Breast epithelium (tissue), 4 donors: ENCODE measurements around the gene COL8A1. TPM values are rescaled to one million over a fixed set of nuclear protein-coding genes. Genes with fewer than 3 reads are reported as not detected.

ENCODE experiments used
- DNase-seq, 2 donors: peaks; one replicate each; pipeline ENCODE4 v3.0.0-alpha.2; 2019; ENCODE audit warnings: low spot score in 2 of 2
- H3K27ac ChIP-seq, 2 donors: fragments of 200-600 bp; sonication (generic) in 1 of 2; one replicate each; pipeline ENCODE4 v1.5.1; 2016 to 2019; ENCODE audit warnings: mild to moderate bottlenecking in 1 of 2
- H3K27me3 ChIP-seq, 2 donors: fragments of 200-600 bp; sonication (generic) in 1 of 2; one replicate each; pipeline versions ENCODE4 v1.5.1 to v1.6.0; 2017 to 2019; ENCODE audit warnings: control low read depth in 1 of 2, mild to moderate bottlenecking in 1 of 2
- H3K36me3 ChIP-seq: fragments of 200-600 bp; one replicate; pipeline ENCODE4 v1.5.1; 2019
- H3K4me1 ChIP-seq, 2 donors: fragments of 200-600 bp; sonication (generic); one replicate each; pipeline ENCODE4 v1.5.1; 2016 to 2019; ENCODE audit warnings: control low read depth in 1 of 2
- H3K4me3 ChIP-seq, 3 donors: fragments of 200-600 bp; sonication (generic); 1 replicate in 2 of 3; 2 replicates in 1 of 3; pipeline ENCODE4 v1.5.1; 2016 to 2019; ENCODE audit warnings: mild to moderate bottlenecking in 3 of 3, moderate library complexity in 2 of 3
- H3K9me3 ChIP-seq, 2 donors: fragments of 200-600 bp; sonication (generic) in 1 of 2; one replicate each; pipeline ENCODE4 v1.5.1; 2016 to 2019; ENCODE audit warnings: control low read depth in 1 of 2
- POLR2A ChIP-seq: fragments of 450-650 bp; IDR thresholded peaks from one replicate; pipeline ENCODE4 v1.6.1; 2016; ENCODE audit warnings: antibody characterized with exemption, mild to moderate bottlenecking, moderate library complexity
- POLR2AphosphoS5 ChIP-seq, 3 donors: sonication (generic); formaldehyde crosslinking; IDR thresholded peaks; one replicate each; pipeline ENCODE4 v1.6.1; 2017; ENCODE audit warnings: antibody characterized with exemption in 3 of 3
- intact Hi-C: fragments of 100-400 bp; cut with DNase I; formaldehyde crosslinking; loops from one replicate; pipeline ENCODE4 v1.15.1; 2023; ENCODE audit warnings: low total_unique reads
- total RNA-seq, 3 donors: library from RNA; depleted of rRNA; stranded (reverse); fragments of >200 nt; gene quantifications; one replicate each; pipeline ENCODE4 v1.1.0, GENCODE V29; 2016
- TF ChIP-seq, protein P1 (sequence below), 3 donors: fragments of 450-650 bp; IDR thresholded peaks; one replicate each; pipeline ENCODE4 v1.5.1; 2016 to 2017; ENCODE audit warnings: antibody characterized with exemption in 3 of 3, mild to moderate bottlenecking in 3 of 3, moderate library complexity in 3 of 3

Gene COL8A1
- total RNA-seq, 3 donors from 2014 or later = 9.2 to 43.6 (median 13.6) TPM

DNA sequence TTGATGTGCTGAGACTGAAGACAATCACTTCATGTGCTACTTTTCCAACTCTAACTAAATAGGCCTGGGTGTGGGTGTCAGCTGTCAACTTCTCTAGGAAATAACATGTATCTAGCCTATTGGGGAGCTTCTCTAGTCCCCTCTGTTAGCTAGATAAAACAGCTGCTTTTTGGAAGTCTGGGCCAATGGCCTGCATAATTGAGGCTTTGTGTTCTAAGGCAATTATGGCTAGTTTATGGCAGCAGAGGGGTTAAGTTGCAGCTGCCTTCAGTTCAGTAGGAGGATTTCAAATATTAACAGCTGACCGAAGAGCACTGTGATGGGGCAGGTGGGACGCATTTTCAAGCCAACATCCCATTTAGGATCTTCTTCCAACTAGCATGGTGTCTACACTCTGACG lies 6.4 kb downstream of the COL8A1 start:
- no peaks in the 10 kb centered on the region for H3K4me1 ChIP-seq

DNA sequence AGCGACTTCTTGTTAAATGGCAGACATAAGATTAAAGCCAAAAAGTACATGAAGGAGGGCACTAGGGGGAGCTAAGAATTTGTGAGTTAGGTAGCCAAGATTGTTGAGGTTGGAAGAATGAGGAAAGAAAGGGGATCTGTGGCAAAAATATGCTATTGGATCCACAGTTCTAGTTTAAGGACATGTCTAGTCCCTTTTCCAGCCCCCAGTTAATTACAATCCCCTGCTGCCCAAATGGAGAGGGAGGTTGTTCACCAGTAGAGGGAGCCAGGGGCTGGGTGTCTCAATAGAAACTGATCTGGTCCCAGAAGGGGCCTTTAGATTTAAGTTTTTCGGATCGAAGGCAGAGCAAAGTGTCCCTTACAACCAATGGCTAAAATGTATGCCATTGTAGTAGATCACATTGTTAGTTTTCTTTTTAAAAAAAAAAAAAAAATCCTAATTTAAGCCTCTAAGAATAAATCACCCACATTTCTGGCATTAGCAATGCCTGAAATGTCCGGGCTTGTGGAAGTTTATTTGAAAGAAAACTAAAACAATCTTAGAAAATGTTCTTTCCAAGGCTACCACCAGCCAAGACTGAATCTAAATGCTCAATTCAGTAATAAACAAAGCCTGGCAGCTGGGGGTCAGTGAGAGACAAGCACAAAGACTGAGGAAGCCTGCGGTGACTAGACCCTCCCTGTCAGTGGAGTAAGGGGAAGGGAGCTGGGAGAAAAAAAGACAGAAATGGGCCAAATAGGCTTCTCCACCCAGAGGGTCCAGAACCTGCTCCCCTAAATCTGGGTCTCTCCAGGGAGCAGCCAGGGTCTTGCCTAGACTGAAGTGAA lies 7.1 kb downstream of the COL8A1 start:
- H3K4me3 ChIP-seq = no peak overlapping the region
- no peaks in the 10 kb centered on the region for H3K4me1 ChIP-seq
- no peaks in the 10 kb centered on the region for H3K27me3 ChIP-seq
- H3K27ac ChIP-seq = peak overlapping the region; percentile 67 to 81
- no peak for DNase-seq
- intact Hi-C loops = no loop called here
- no peaks in the 10 kb centered on the region for H3K9me3 ChIP-seq
- TF ChIP-seq, protein P1, sequence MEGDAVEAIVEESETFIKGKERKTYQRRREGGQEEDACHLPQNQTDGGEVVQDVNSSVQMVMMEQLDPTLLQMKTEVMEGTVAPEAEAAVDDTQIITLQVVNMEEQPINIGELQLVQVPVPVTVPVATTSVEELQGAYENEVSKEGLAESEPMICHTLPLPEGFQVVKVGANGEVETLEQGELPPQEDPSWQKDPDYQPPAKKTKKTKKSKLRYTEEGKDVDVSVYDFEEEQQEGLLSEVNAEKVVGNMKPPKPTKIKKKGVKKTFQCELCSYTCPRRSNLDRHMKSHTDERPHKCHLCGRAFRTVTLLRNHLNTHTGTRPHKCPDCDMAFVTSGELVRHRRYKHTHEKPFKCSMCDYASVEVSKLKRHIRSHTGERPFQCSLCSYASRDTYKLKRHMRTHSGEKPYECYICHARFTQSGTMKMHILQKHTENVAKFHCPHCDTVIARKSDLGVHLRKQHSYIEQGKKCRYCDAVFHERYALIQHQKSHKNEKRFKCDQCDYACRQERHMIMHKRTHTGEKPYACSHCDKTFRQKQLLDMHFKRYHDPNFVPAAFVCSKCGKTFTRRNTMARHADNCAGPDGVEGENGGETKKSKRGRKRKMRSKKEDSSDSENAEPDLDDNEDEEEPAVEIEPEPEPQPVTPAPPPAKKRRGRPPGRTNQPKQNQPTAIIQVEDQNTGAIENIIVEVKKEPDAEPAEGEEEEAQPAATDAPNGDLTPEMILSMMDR (IDR thresholded peaks at IDR 0.05) = peak in 2 of 3 donors; percentile 43 to 54
- TF ChIP-seq POLR2AphosphoS5 (IDR thresholded peaks at IDR 0.05) = no peak
- no peaks in the 10 kb centered on the region for H3K36me3 ChIP-seq

More for the DNA sequence above, 6.4 kb downstream of the COL8A1 start:
- no peak for DNase-seq
- Histone ChIP-seq H3K36me3 (no peaks in the 10 kb centered on the region), H3K4me3 (no peak overlapping the region), H3K27me3 (no peaks in the 10 kb centered on the region), H3K27ac (peak overlapping the region; percentile 67 to 81), H3K9me3 (no peaks in the 10 kb centered on the region)
- intact Hi-C loops = no loop called here
- no peak for TF ChIP-seq POLR2A
- TF ChIP-seq, protein P1 (IDR thresholded peaks at IDR 0.05) = no peak
- no peak for TF ChIP-seq POLR2AphosphoS5 (IDR thresholded peaks at IDR 0.05)

DNA sequence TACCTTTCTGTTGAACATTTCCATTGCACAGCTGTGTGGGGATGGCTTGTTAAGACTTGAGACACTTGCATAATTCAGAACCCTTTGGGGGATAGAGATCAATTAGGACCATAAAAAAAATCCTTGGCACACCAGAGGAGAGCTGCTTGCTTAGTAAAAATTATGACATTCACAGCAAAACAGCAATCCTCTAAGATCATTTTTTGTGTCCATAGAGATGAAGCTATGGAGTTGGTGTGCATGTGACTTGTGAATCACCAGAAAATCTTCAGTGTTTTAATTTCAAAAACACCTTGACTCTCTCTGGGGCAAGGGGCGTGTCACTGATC lies 7.7 kb downstream of the COL8A1 start:
- Histone ChIP-seq H3K27me3 (no peaks in the 10 kb centered on the region), H3K27ac (peak overlapping the region; percentile 67 to 81), H3K4me1 (no peaks in the 10 kb centered on the region), H3K36me3 (no peaks in the 10 kb centered on the region), H3K9me3 (no peaks in the 10 kb centered on the region), H3K4me3 (no peak overlapping the region)
- intact Hi-C loops = no loop called here
- DNase-seq = no peak
- TF ChIP-seq POLR2A (no peak), POLR2AphosphoS5 (IDR thresholded peaks at IDR 0.05) (no peak)
- TF ChIP-seq, protein P1 (IDR thresholded peaks at IDR 0.05) = no peak

DNA sequence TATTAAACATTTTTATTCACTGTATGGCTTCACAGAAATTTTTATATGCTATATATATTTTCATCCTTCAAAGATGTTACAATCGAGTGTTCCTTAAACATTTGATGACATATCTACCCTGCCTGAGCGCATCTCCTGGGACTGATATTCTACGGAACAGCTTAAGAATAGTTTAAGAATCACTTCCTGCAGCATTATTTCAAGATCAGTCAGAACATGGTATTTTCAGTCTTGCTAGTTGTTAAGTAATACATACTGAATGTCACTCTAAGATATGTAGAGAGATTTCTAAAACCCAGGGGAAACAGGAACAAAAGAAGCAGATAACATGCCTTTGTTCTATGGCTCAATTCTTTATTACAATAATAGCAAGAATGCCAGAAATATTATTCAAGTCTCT lies 8.7 kb downstream of the COL8A1 start:
- peak overlapping the region in 1 of 2 donors; percentile 6 for H3K27ac ChIP-seq
- H3K4me1 ChIP-seq = no peaks in the 10 kb centered on the region
- H3K9me3 ChIP-seq = no peaks in the 10 kb centered on the region
- no peak overlapping the region for H3K4me3 ChIP-seq
- no peaks in the 10 kb centered on the region for H3K27me3 ChIP-seq
- intact Hi-C loops = no loop called here
- no peaks in the 10 kb centered on the region for H3K36me3 ChIP-seq
- TF ChIP-seq POLR2AphosphoS5 (IDR thresholded peaks at IDR 0.05) (no peak), POLR2A (no peak)
- TF ChIP-seq, protein P1 (IDR thresholded peaks at IDR 0.05) = no peak
- no peak for DNase-seq

DNA sequence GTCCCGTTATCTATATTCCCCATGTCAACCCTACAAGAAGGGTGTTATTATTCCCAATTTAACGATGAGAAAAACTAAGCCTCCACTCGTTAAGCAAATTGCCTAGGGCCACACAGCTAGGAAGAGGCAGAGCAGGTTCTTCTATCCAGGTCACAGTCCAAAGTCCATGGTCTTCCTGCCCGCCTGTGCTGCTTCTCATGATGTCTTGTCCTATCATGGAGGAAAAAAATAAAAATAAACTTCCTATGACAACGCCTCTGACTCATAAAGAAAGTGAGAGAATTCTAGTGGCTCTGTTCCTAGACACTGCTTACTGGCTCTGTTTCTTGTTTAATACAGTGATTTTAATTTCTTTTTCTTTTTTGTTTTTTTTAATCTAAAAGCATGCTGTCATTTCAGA lies 9.7 kb downstream of the COL8A1 start:
- Histone ChIP-seq H3K4me1 (no peaks in the 10 kb centered on the region), H3K4me3 (no peak overlapping the region), H3K9me3 (no peaks in the 10 kb centered on the region), H3K27me3 (peaks cover 0 to 4% of the 10 kb centered on the region in 2 donors), H3K36me3 (no peaks in the 10 kb centered on the region), H3K27ac (peak overlapping the region in 1 of 2 donors; percentile 6)
- TF ChIP-seq, protein P1 (IDR thresholded peaks at IDR 0.05) = no peak
- TF ChIP-seq POLR2AphosphoS5 (IDR thresholded peaks at IDR 0.05) = no peak
- no peak for TF ChIP-seq POLR2A
- intact Hi-C loops = no loop called here
- no peak for DNase-seq
